ENCODE data around the gene MMP25.
A peak's percentile ranks its signal among the peaks of the same experiment; 100 is the strongest.
"Not testable (repeated sequence)": the region's sequence is repeated elsewhere in the genome, so short reads cannot be mapped to it uniquely, and the experiment has no call there.

MMP25 gene

GRCh38 chr16:3054965-3055733, 8.8 kb downstream of the MMP25 start:
- H3K4me3 ChIP-seq (ENCODE audit: low read length), result no peak overlapping the region
- no peaks in the 10 kb centered on the region for H3K9me3 ChIP-seq (ENCODE audit: control insufficient read depth, low read length)
- H3K9ac ChIP-seq (ENCODE audit: low read length), result no peak overlapping the region
- no peaks in the 10 kb centered on the region for H3K36me3 ChIP-seq (ENCODE audit: control insufficient read depth, insufficient read depth, low read length)
- peaks cover 12% of the 10 kb centered on the region for H3K4me1 ChIP-seq (ENCODE audit: control insufficient read depth, insufficient read depth, low read length)
- H3K27me3 ChIP-seq (ENCODE audit: control insufficient read depth, insufficient read depth, low read length), result peaks cover 8% of the 10 kb centered on the region

- not testable (repeated sequence) for H3K9me3 ChIP-seq (ENCODE audit: control insufficient read depth, low read length); H3K9ac ChIP-seq (ENCODE audit: low read length); H3K27me3 ChIP-seq (ENCODE audit: control insufficient read depth, insufficient read depth, low read length); H3K36me3 ChIP-seq (ENCODE audit: control insufficient read depth, insufficient read depth, low read length); H3K4me3 ChIP-seq (ENCODE audit: low read length)
- peaks cover 17% of the 10 kb centered on the region for H3K4me1 ChIP-seq (ENCODE audit: control insufficient read depth, insufficient read depth, low read length)
Measured at GRCh38 chr16:3055734-3056115, 9.4 kb downstream of the MMP25 start.

GRCh38 chr16:3056336-3057180, 10.2 kb downstream of the MMP25 start:
- H3K4me3 ChIP-seq (ENCODE audit: low read length), result no peak overlapping the region
- no peaks in the 10 kb centered on the region for H3K9me3 ChIP-seq (ENCODE audit: control insufficient read depth, low read length)
- H3K9ac ChIP-seq (ENCODE audit: low read length), result no peak overlapping the region
- H3K36me3 ChIP-seq (ENCODE audit: control insufficient read depth, insufficient read depth, low read length), result no peaks in the 10 kb centered on the region
- H3K27me3 ChIP-seq (ENCODE audit: control insufficient read depth, insufficient read depth, low read length), result no peaks in the 10 kb centered on the region
- peaks cover 17% of the 10 kb centered on the region for H3K4me1 ChIP-seq (ENCODE audit: control insufficient read depth, insufficient read depth, low read length)

- H3K4me1 ChIP-seq (ENCODE audit: control insufficient read depth, insufficient read depth, low read length), result peaks cover 17% of the 10 kb centered on the region
- H3K36me3 ChIP-seq (ENCODE audit: control insufficient read depth, insufficient read depth, low read length), result no peaks in the 10 kb centered on the region
- no peak overlapping the region for H3K4me3 ChIP-seq (ENCODE audit: low read length)
- no peak overlapping the region for H3K9ac ChIP-seq (ENCODE audit: low read length)
- H3K9me3 ChIP-seq (ENCODE audit: control insufficient read depth, low read length), result no peaks in the 10 kb centered on the region
- no peaks in the 10 kb centered on the region for H3K27me3 ChIP-seq (ENCODE audit: control insufficient read depth, insufficient read depth, low read length)
Measured at GRCh38 chr16:3057181-3058138, 11.1 kb downstream of the MMP25 start.

- Histone ChIP-seq H3K36me3 (ENCODE audit: control insufficient read depth, insufficient read depth, low read length) (no peaks in the 10 kb centered on the region), H3K4me1 (ENCODE audit: control insufficient read depth, insufficient read depth, low read length) (peaks cover 17% of the 10 kb centered on the region), H3K27me3 (ENCODE audit: control insufficient read depth, insufficient read depth, low read length) (no peaks in the 10 kb centered on the region), H3K9ac (ENCODE audit: low read length) (peak overlapping the region; percentile 85), H3K9me3 (ENCODE audit: control insufficient read depth, low read length) (no peaks in the 10 kb centered on the region), H3K4me3 (ENCODE audit: low read length) (peak overlapping the region; percentile 63)
Measured at GRCh38 chr16:3058139-3059030, 12.0 kb downstream of the MMP25 start.

GRCh38 chr16:3059041-3059722, 12.8 kb downstream of the MMP25 start:
- no peaks in the 10 kb centered on the region for H3K36me3 ChIP-seq (ENCODE audit: control insufficient read depth, insufficient read depth, low read length)
- H3K27me3 ChIP-seq (ENCODE audit: control insufficient read depth, insufficient read depth, low read length), result no peaks in the 10 kb centered on the region
- peaks cover 17% of the 10 kb centered on the region for H3K4me1 ChIP-seq (ENCODE audit: control insufficient read depth, insufficient read depth, low read length)
- H3K9ac ChIP-seq (ENCODE audit: low read length), result peak overlapping the region; percentile 85
- H3K4me3 ChIP-seq (ENCODE audit: low read length), result peak overlapping the region; percentile 63
- H3K9me3 ChIP-seq (ENCODE audit: control insufficient read depth, low read length), result no peaks in the 10 kb centered on the region

- no peaks in the 10 kb centered on the region for H3K36me3 ChIP-seq (ENCODE audit: control insufficient read depth, insufficient read depth, low read length)
- peak overlapping the region; percentile 50 for H3K4me3 ChIP-seq (ENCODE audit: low read length)
- H3K4me1 ChIP-seq (ENCODE audit: control insufficient read depth, insufficient read depth, low read length), result peaks cover 20% of the 10 kb centered on the region
- no peaks in the 10 kb centered on the region for H3K9me3 ChIP-seq (ENCODE audit: control insufficient read depth, low read length)
- H3K27me3 ChIP-seq (ENCODE audit: control insufficient read depth, insufficient read depth, low read length), result no peaks in the 10 kb centered on the region
- peak overlapping the region; percentile 85 for H3K9ac ChIP-seq (ENCODE audit: low read length)
Measured at GRCh38 chr16:3059723-3060242, 13.4 kb downstream of the MMP25 start.

GRCh38 chr16:3060339-3061127, 14.2 kb downstream of the MMP25 start:
- Histone ChIP-seq H3K4me3 (ENCODE audit: low read length) (no peak overlapping the region), H3K9me3 (ENCODE audit: control insufficient read depth, low read length) (no peaks in the 10 kb centered on the region), H3K36me3 (ENCODE audit: control insufficient read depth, insufficient read depth, low read length) (no peaks in the 10 kb centered on the region), H3K9ac (ENCODE audit: low read length) (no peak overlapping the region), H3K4me1 (ENCODE audit: control insufficient read depth, insufficient read depth, low read length) (peaks cover 27% of the 10 kb centered on the region), H3K27me3 (ENCODE audit: control insufficient read depth, insufficient read depth, low read length) (no peaks in the 10 kb centered on the region)

- H3K4me1 ChIP-seq (ENCODE audit: control insufficient read depth, insufficient read depth, low read length), result peaks cover 48% of the 10 kb centered on the region
Measured at GRCh38 chr16:3062553-3062952, 16.2 kb downstream of the MMP25 start.

More at GRCh38 chr16:3062553-3062952, 16.2 kb downstream of the MMP25 start:
- Histone ChIP-seq H3K9ac (ENCODE audit: low read length) (no peak overlapping the region), H3K4me3 (ENCODE audit: low read length) (no peak overlapping the region), H3K36me3 (ENCODE audit: control insufficient read depth, insufficient read depth, low read length) (no peaks in the 10 kb centered on the region), H3K27me3 (ENCODE audit: control insufficient read depth, insufficient read depth, low read length) (no peaks in the 10 kb centered on the region), H3K9me3 (ENCODE audit: control insufficient read depth, low read length) (no peaks in the 10 kb centered on the region)

Measured in mucosa of stomach (tissue), 1 donor.